ENCODE measurements around the gene RAB11FIP3. TPM values are rescaled to one million over a fixed set of nuclear protein-coding genes. Genes with fewer than 3 reads are reported as not detected.

RAB11FIP3 gene
- total and polyA plus RNA-seq, 2 of the 13 experiments (the other 11 are each of a cell fraction or from before 2014, with no cell fraction given): 34.3 to 57.6 TPM

DNA sequence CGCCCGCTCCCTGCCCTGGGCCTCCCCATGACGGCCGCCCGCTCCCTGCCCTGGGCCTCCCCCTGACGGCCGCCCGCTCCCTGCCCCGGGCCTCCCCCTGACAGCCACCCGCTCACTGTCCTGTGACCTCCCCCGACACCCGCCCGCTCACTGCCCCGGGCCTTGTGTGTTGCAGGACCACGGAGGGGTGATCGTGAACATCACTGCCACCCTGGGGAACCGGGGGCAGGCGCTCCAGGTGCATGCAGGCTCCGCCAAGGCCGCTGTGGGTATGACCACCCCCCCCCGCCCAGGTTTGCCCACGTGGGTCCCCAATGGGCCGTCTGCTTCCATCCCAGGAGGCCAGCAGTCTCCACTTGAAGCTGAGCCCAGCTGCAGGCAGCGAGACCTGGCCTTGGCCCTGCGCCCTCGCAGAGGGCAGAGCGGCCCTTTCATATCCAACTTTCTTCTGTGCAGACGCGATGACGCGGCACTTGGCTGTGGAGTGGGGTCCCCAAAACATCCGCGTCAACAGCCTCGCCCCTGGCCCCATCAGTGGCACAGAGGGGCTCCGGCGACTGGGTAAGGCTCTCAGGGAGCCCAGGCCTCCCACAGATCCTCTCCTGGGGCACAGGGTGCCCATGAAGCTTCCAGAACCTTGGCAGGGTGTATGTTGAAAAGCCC, 14.8 kb upstream of the RAB11FIP3 start (continued):
- no peak for TF ChIP-seq CBX1 (IDR thresholded peaks at IDR 0.05; ENCODE audit: low read depth)
- TF ChIP-seq MTF1 (CRISPR knock-in tag; IDR thresholded peaks at IDR 0.05): no peak
- no peak for TF ChIP-seq ZNF260 (CRISPR knock-in tag; IDR thresholded peaks at IDR 0.05; ENCODE audit: borderline replicate concordance, low read depth)
- TF ChIP-seq POLR2A (IDR thresholded peaks at IDR 0.05; ENCODE audit: insufficient read depth in 1 of 2, low read depth in 2 of 2, low read length in 2 of 2): 0 out of 4 replicates have a peak, but pooled peaks of 1 of the 2 experiments have one; percentile 36
- no peak for TF ChIP-seq ZNF772 (CRISPR knock-in tag; IDR thresholded peaks at IDR 0.05)
- no peak for TF ChIP-seq GABPB1 (CRISPR knock-in tag; IDR thresholded peaks at IDR 0.05)
- TF ChIP-seq, protein P1, sequence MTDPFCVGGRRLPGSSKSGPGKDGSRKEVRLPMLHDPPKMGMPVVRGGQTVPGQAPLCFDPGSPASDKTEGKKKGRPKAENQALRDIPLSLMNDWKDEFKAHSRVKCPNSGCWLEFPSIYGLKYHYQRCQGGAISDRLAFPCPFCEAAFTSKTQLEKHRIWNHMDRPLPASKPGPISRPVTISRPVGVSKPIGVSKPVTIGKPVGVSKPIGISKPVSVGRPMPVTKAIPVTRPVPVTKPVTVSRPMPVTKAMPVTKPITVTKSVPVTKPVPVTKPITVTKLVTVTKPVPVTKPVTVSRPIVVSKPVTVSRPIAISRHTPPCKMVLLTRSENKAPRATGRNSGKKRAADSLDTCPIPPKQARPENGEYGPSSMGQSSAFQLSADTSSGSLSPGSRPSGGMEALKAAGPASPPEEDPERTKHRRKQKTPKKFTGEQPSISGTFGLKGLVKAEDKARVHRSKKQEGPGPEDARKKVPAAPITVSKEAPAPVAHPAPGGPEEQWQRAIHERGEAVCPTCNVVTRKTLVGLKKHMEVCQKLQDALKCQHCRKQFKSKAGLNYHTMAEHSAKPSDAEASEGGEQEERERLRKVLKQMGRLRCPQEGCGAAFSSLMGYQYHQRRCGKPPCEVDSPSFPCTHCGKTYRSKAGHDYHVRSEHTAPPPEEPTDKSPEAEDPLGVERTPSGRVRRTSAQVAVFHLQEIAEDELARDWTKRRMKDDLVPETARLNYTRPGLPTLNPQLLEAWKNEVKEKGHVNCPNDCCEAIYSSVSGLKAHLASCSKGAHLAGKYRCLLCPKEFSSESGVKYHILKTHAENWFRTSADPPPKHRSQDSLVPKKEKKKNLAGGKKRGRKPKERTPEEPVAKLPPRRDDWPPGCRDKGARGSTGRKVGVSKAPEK (CRISPR knock-in tag; IDR thresholded peaks at IDR 0.05; ENCODE audit: borderline replicate concordance): no peak
- TF ChIP-seq ZNF549 (CRISPR knock-in tag; IDR thresholded peaks at IDR 0.05): no peak

DNA sequence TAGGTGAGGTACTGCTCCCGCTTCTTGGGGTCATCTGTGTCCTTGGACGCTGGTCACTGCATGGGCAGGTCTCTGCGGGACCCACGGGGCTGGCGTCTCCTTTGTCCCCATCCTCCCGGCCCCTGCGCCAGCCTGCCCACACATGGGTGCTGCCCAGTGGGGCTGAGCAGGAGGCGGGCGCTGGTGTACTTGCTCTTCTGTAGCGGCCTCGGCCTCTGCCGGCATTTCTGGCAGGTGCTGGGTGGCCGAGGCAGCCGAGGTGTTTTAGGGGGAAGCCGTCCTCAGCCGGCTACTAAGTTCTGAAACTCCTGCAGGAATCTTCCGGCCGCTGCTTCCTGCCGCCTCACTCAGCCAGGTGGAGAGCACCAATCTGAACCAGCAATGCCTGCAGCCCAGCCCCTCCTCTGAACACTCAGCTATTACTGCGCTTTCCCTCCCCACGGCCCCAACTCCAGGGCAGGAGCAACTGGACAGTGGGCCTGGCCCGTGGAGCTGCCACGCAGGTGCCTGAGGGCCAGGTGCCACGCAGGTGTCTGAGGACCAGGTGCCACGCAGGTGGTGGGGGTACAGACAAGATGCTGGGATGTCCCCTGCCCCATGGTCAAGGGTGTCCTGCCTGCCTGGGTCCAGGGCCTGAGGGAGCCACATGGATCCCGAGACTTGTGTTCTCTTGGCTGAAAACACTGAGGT, 13.7 kb upstream of the RAB11FIP3 start:
- no TSS peak for BruUV-seq (replicated peaks)
- peak; percentile 46 for TF ChIP-seq AGO2 (optimal IDR thresholded peaks at IDR 0.05; ENCODE audit: low read depth, low read length)
- no peak for TF ChIP-seq XRCC5 (optimal IDR thresholded peaks at IDR 0.05; ENCODE audit: low read length)
- TF ChIP-seq HHEX (CRISPR knock-in tag; IDR thresholded peaks at IDR 0.05): no peak
- no peak for TF ChIP-seq RNF219 (CRISPR knock-in tag; IDR thresholded peaks at IDR 0.05)
- peak; percentile 49; the same call in 1 of the 2 replicates for TF ChIP-seq RBFOX2 (IDR thresholded peaks at IDR 0.05; ENCODE audit: low read depth, low read length)
- TF ChIP-seq TFE3 (CRISPR knock-in tag; IDR thresholded peaks at IDR 0.05): no peak
- TF ChIP-seq, protein P2, sequence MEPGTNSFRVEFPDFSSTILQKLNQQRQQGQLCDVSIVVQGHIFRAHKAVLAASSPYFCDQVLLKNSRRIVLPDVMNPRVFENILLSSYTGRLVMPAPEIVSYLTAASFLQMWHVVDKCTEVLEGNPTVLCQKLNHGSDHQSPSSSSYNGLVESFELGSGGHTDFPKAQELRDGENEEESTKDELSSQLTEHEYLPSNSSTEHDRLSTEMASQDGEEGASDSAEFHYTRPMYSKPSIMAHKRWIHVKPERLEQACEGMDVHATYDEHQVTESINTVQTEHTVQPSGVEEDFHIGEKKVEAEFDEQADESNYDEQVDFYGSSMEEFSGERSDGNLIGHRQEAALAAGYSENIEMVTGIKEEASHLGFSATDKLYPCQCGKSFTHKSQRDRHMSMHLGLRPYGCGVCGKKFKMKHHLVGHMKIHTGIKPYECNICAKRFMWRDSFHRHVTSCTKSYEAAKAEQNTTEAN (CRISPR knock-in tag; conservative IDR thresholded peaks at IDR 0.05): no peak

More for the DNA sequence above, 13.7 kb upstream of the RAB11FIP3 start:
- Histone ChIP-seq H3K27me3 (ENCODE audit: control insufficient read depth in 1 of 2, insufficient read depth in 2 of 2, low read length in 2 of 2) (no peaks in the 10 kb centered on the region), H3K79me2 (ENCODE audit: insufficient read depth, low read length) (no peaks in the 10 kb centered on the region), H3K36me3 (replicated peaks in 1 of 2; ENCODE audit: control insufficient read depth in 1 of 2, insufficient read depth in 2 of 2, low read length in 2 of 2) (peaks cover 4 to 11% of the 10 kb centered on the region in 2 experiments; a peak in 4 of 5 replicates), H3K27ac (ENCODE audit: extremely low read length, insufficient read depth, low read length) (no peak overlapping the region), H3K4me1 (ENCODE audit: insufficient read depth, low read length) (peaks cover 16% of the 10 kb centered on the region), H2AFZ (ENCODE audit: low read length) (no peak overlapping the region), H3K4me3 (replicated peaks in 1 of 3; ENCODE audit: insufficient read depth in 1 of 3, low read depth in 2 of 3, low read length in 3 of 3) (no peak overlapping the region), H3K9ac (ENCODE audit: insufficient read depth, low read depth, low read length) (no peak overlapping the region), H3K9me3 (ENCODE audit: low read length) (no peaks in the 10 kb centered on the region), H4K20me1 (ENCODE audit: insufficient read depth, low read length) (no peaks in the 10 kb centered on the region), H3K4me2 (ENCODE audit: low read depth, low read length) (no peak overlapping the region)
- CTCF ChIA-PET (ENCODE audit: low intra/inter-chr PET ratio, low total read pairs): no interaction called here
- ATAC-seq: peak; percentile 4; the same call in 1 of the 3 replicates
- POLR2A ChIA-PET: interaction anchor here (1.2 to 3.0 kb wide), 3 partner anchors 10 to 116 kb away, joined by 3 to 15 read pairs (median 4); partner anchors contain the start of genes CAPN15 and DECR2
- FAIRE-seq: no peak
- WGBS (ENCODE audit: low lambda C conversion rate): 96% methylated on average over 15 of the region's 26 CpGs
- in situ Hi-C loops (cut with HindIII; ENCODE audit: extremely low pct_ligation_motif_present, low pct_unique_long_range_greater_than_20kb) (no loop called here), intact Hi-C loops (cut with micrococcal nuclease; ENCODE audit: unreplicated experiment) (no loop called here)
- DNase-seq (ENCODE audit: low spot score): no peak
